ENCODE data around the gene KAZN.

KAZN gene

GRCh38 chr1:14603645-14604044 lies 5.2 kb downstream of the KAZN start:
- Histone ChIP-seq H3K27me3 (ENCODE audit: control insufficient read depth, insufficient read depth, low read length) (peaks cover 30% of the 10 kb centered on the region), H3K9me3 (replicated peaks; ENCODE audit: low read length) (no peaks in the 10 kb centered on the region), H3K36me3 (ENCODE audit: insufficient read depth, low read length) (no peaks in the 10 kb centered on the region), H3K4me3 (ENCODE audit: low read length) (no peak overlapping the region), H3K9ac (ENCODE audit: low read depth, low read length) (no peak overlapping the region), H3K4me2 (ENCODE audit: low read length) (no peak overlapping the region), H3K4me1 (ENCODE audit: control insufficient read depth, insufficient read depth, low read length) (no peaks in the 10 kb centered on the region)

GRCh38 chr1:14604414-14604813 lies 5.9 kb downstream of the KAZN start:
- Histone ChIP-seq H3K36me3 (ENCODE audit: insufficient read depth, low read length) (no peaks in the 10 kb centered on the region), H3K9ac (ENCODE audit: low read depth, low read length) (no peak overlapping the region), H3K4me2 (ENCODE audit: low read length) (no peak overlapping the region), H3K9me3 (replicated peaks; ENCODE audit: low read length) (no peaks in the 10 kb centered on the region), H3K4me3 (ENCODE audit: low read length) (no peak overlapping the region), H3K4me1 (ENCODE audit: control insufficient read depth, insufficient read depth, low read length) (no peaks in the 10 kb centered on the region), H3K27me3 (ENCODE audit: control insufficient read depth, insufficient read depth, low read length) (peaks cover 26% of the 10 kb centered on the region)

- Histone ChIP-seq H3K4me2 (ENCODE audit: low read length) (no peak overlapping the region), H3K9ac (ENCODE audit: low read depth, low read length) (no peak overlapping the region), H3K27me3 (ENCODE audit: control insufficient read depth, insufficient read depth, low read length) (peaks cover 13% of the 10 kb centered on the region), H3K4me3 (ENCODE audit: low read length) (no peak overlapping the region), H3K36me3 (ENCODE audit: insufficient read depth, low read length) (no peaks in the 10 kb centered on the region), H3K4me1 (ENCODE audit: control insufficient read depth, insufficient read depth, low read length) (no peaks in the 10 kb centered on the region), H3K9me3 (replicated peaks; ENCODE audit: low read length) (no peaks in the 10 kb centered on the region)
Measured at GRCh38 chr1:14605945-14606344, 7.5 kb downstream of the KAZN start.

- Histone ChIP-seq H3K36me3 (ENCODE audit: insufficient read depth, low read length) (no peaks in the 10 kb centered on the region), H3K9me3 (replicated peaks; ENCODE audit: low read length) (no peaks in the 10 kb centered on the region), H3K27me3 (ENCODE audit: control insufficient read depth, insufficient read depth, low read length) (peaks cover 8% of the 10 kb centered on the region), H3K4me2 (ENCODE audit: low read length) (no peak overlapping the region), H3K4me3 (ENCODE audit: low read length) (no peak overlapping the region), H3K4me1 (ENCODE audit: control insufficient read depth, insufficient read depth, low read length) (no peaks in the 10 kb centered on the region), H3K9ac (ENCODE audit: low read depth, low read length) (no peak overlapping the region)
Measured at GRCh38 chr1:14606632-14607031, 8.1 kb downstream of the KAZN start.

GRCh38 chr1:14607295-14607694 lies 8.8 kb downstream of the KAZN start:
- H3K36me3 ChIP-seq (ENCODE audit: insufficient read depth, low read length): no peaks in the 10 kb centered on the region
- H3K4me2 ChIP-seq (ENCODE audit: low read length): no peak overlapping the region
- no peak overlapping the region for H3K4me3 ChIP-seq (ENCODE audit: low read length)
- H3K9me3 ChIP-seq (replicated peaks; ENCODE audit: low read length): no peaks in the 10 kb centered on the region
- H3K27me3 ChIP-seq (ENCODE audit: control insufficient read depth, insufficient read depth, low read length): peaks cover 7% of the 10 kb centered on the region
- H3K9ac ChIP-seq (ENCODE audit: low read depth, low read length): no peak overlapping the region
- H3K4me1 ChIP-seq (ENCODE audit: control insufficient read depth, insufficient read depth, low read length): no peaks in the 10 kb centered on the region

- no peaks in the 10 kb centered on the region for H3K4me1 ChIP-seq (ENCODE audit: control insufficient read depth, insufficient read depth, low read length)
- no peaks in the 10 kb centered on the region for H3K36me3 ChIP-seq (ENCODE audit: insufficient read depth, low read length)
- H3K9ac ChIP-seq (ENCODE audit: low read depth, low read length): no peak overlapping the region
- H3K4me3 ChIP-seq (ENCODE audit: low read length): no peak overlapping the region
- peaks cover 4% of the 10 kb centered on the region for H3K27me3 ChIP-seq (ENCODE audit: control insufficient read depth, insufficient read depth, low read length)
- H3K4me2 ChIP-seq (ENCODE audit: low read length): no peak overlapping the region
- H3K9me3 ChIP-seq (replicated peaks; ENCODE audit: low read length): no peaks in the 10 kb centered on the region
Measured at GRCh38 chr1:14608308-14608707, 9.8 kb downstream of the KAZN start.

GRCh38 chr1:14610761-14611160 lies 12.3 kb downstream of the KAZN start:
- Histone ChIP-seq H3K9me3 (replicated peaks; ENCODE audit: low read length) (no peaks in the 10 kb centered on the region), H3K4me1 (ENCODE audit: control insufficient read depth, insufficient read depth, low read length) (no peaks in the 10 kb centered on the region), H3K27me3 (ENCODE audit: control insufficient read depth, insufficient read depth, low read length) (peaks cover 4% of the 10 kb centered on the region), H3K9ac (ENCODE audit: low read depth, low read length) (no peak overlapping the region), H3K36me3 (ENCODE audit: insufficient read depth, low read length) (no peaks in the 10 kb centered on the region), H3K4me2 (ENCODE audit: low read length) (no peak overlapping the region), H3K4me3 (ENCODE audit: low read length) (no peak overlapping the region)

- Histone ChIP-seq H3K36me3 (ENCODE audit: insufficient read depth, low read length) (no peaks in the 10 kb centered on the region), H3K4me2 (ENCODE audit: low read length) (no peak overlapping the region), H3K4me1 (ENCODE audit: control insufficient read depth, insufficient read depth, low read length) (no peaks in the 10 kb centered on the region), H3K4me3 (ENCODE audit: low read length) (no peak overlapping the region), H3K9me3 (replicated peaks; ENCODE audit: low read length) (no peaks in the 10 kb centered on the region), H3K9ac (ENCODE audit: low read depth, low read length) (no peak overlapping the region), H3K27me3 (ENCODE audit: control insufficient read depth, insufficient read depth, low read length) (peaks cover 4% of the 10 kb centered on the region)
Measured at GRCh38 chr1:14611792-14612191, 13.3 kb downstream of the KAZN start.

- H3K4me2 ChIP-seq (ENCODE audit: low read length): no peak overlapping the region
- H3K4me3 ChIP-seq (ENCODE audit: low read length): no peak overlapping the region
- H3K4me1 ChIP-seq (ENCODE audit: control insufficient read depth, insufficient read depth, low read length): no peaks in the 10 kb centered on the region
- H3K36me3 ChIP-seq (ENCODE audit: insufficient read depth, low read length): no peaks in the 10 kb centered on the region
- H3K9ac ChIP-seq (ENCODE audit: low read depth, low read length): no peak overlapping the region
- H3K9me3 ChIP-seq (replicated peaks; ENCODE audit: low read length): no peaks in the 10 kb centered on the region
- H3K27me3 ChIP-seq (ENCODE audit: control insufficient read depth, insufficient read depth, low read length): peaks cover 2% of the 10 kb centered on the region
Measured at GRCh38 chr1:14612256-14612655, 13.8 kb downstream of the KAZN start.

- H3K4me2 ChIP-seq (ENCODE audit: low read length): no peak overlapping the region
- H3K27me3 ChIP-seq (ENCODE audit: control insufficient read depth, insufficient read depth, low read length): no peaks in the 10 kb centered on the region
- H3K4me3 ChIP-seq (ENCODE audit: low read length): no peak overlapping the region
- no peaks in the 10 kb centered on the region for H3K36me3 ChIP-seq (ENCODE audit: insufficient read depth, low read length)
- no peaks in the 10 kb centered on the region for H3K4me1 ChIP-seq (ENCODE audit: control insufficient read depth, insufficient read depth, low read length)
- H3K9ac ChIP-seq (ENCODE audit: low read depth, low read length): no peak overlapping the region
- H3K9me3 ChIP-seq (replicated peaks; ENCODE audit: low read length): no peaks in the 10 kb centered on the region
Measured at GRCh38 chr1:14613926-14614325, 15.4 kb downstream of the KAZN start.

GRCh38 chr1:14614341-14614740 lies 15.9 kb downstream of the KAZN start:
- Histone ChIP-seq H3K27me3 (ENCODE audit: control insufficient read depth, insufficient read depth, low read length) (no peaks in the 10 kb centered on the region), H3K36me3 (ENCODE audit: insufficient read depth, low read length) (no peaks in the 10 kb centered on the region), H3K4me1 (ENCODE audit: control insufficient read depth, insufficient read depth, low read length) (no peaks in the 10 kb centered on the region), H3K9me3 (replicated peaks; ENCODE audit: low read length) (no peaks in the 10 kb centered on the region), H3K9ac (ENCODE audit: low read depth, low read length) (no peak overlapping the region), H3K4me2 (ENCODE audit: low read length) (no peak overlapping the region), H3K4me3 (ENCODE audit: low read length) (no peak overlapping the region)

GRCh38 chr1:14615549-14616218 lies 17.2 kb downstream of the KAZN start:
- H3K27me3 ChIP-seq (ENCODE audit: control insufficient read depth, insufficient read depth, low read length): no peaks in the 10 kb centered on the region
- no peaks in the 10 kb centered on the region for H3K4me1 ChIP-seq (ENCODE audit: control insufficient read depth, insufficient read depth, low read length)
- H3K36me3 ChIP-seq (ENCODE audit: insufficient read depth, low read length): no peaks in the 10 kb centered on the region
- no peak overlapping the region for H3K4me3 ChIP-seq (ENCODE audit: low read length)
- no peaks in the 10 kb centered on the region for H3K9me3 ChIP-seq (replicated peaks; ENCODE audit: low read length)
- no peak overlapping the region for H3K9ac ChIP-seq (ENCODE audit: low read depth, low read length)
- no peak overlapping the region for H3K4me2 ChIP-seq (ENCODE audit: low read length)

Data from skeletal muscle satellite cell (primary cell).